SW 1271 (cell line): ENCODE measurements around the gene TNN.
"Not testable (repeated sequence)": the region's sequence is repeated elsewhere in the genome, so short reads cannot be mapped to it uniquely, and the experiment has no call there.

Experiments used
- DNase-seq, 2 experiments: peaks; one replicate each; lab custom pipeline; 2025; lab: John Stamatoyannopoulos, UW

The TNN gene

GRCh38 chr1:175070818-175071217, 3.2 kb downstream of the TNN start:
- DNase-seq: no peak

DNA sequence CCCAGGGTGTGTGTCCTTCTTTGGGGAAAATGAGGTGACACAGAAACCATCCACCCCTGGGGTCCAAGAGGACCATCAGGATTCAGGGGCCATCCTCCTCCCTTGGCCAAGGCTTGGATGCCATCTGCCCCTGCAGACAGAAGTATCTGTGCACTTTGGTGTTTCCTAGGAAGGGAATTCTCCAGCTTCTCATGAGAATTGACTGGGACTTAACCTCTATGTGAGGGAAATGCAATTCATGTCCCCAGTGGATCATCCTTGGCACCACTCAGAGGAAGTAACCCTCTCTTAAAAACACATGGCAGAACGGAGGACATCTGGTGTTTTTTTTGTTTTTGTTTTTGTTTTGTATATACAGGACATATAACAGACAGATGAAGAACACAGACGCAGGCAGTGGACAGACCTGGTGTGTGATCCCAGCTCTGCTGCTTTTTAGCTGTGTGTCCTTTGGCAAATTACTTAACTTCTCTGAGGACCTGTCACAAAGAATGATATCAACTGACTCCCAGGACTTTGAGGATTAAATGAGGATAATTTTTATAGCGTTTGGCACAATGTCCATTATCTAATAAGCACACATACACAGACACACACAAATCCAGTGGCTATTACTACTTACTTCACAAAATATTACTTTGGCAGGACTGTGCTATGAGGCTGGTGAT, 3.8 kb downstream of the TNN start:
- no peak for DNase-seq

DNA sequence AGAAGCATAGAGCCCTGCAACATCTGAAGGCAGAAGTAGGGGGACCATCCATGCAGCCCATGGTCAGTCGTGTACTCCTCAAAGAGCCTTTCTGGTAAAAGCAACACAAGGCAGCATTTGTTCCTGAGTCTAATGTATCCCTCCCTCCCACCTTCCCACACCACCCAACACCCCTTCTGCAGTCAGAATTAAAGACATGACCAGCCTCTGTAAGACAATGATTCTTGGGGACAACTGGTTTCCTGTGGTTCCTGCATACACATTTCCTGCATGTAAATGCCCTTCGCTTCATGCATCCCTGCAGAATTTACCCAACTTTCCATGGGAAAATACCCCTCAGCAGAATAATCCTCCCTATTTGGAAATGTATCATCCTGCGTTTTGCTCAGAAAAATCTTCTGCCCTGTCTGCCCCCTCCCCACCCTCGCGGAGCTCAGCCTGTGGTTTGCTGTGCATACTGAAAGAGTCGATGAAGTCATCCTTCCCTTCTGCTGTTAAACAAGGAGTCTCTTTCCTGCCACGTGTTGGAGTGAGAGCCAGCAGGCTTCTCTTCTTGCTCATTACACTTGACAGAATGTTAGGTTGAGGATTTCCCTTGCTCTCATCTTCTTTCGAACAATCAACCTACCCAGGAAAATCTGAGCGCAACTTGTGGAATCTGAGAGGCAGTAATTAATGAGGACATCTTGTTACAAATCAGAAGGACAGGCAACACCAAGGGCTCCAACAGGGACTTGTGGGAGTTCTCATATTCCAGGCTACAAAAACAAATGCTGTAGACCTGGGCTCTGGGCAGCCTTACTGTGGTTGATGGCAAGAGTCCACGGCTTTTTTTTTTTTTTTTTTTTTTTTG, 4.7 kb downstream of the TNN start:
- no peak for DNase-seq

DNA sequence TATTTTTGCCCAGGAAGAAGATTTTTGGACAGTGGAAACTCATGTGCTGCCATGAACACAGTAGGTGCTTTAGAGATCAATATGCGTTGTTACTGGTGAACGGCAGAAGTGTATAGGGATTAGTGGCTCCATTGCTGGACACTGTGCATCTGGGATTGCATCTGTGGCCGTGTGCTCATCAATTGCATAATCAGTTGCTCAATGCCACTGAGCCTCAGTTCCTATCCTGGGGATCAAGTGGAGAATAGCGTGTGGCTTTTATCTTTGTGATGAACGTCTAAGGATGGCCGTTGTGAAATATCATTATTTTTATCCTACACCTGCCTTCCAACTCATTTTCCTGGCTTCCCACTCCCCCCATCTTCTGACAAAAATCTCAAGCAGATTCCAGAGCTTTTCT, 5.4 kb downstream of the TNN start:
- DNase-seq: no peak

DNA sequence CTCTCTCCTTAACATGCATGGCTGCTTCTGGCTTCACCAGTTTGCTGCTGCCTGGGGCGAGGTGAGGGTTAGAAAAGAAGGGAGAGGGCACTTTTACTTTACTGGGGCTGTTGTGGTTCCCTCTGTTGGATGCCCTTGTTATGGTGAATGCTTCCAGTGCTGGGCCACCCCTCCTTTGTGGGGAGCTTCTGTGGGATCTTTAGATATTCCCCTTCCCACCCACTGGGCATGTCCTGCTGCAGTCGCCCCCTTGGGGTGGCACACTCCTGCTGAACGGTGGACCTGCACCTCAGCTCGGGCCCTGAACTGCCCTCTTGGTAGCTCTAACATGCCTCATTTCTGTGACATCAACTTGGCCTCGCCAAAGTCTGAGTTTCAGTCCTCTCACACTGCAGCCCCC, 6.0 kb downstream of the TNN start:
- DNase-seq: no peak

GRCh38 chr1:175075572-175076568, 8.2 kb downstream of the TNN start:
- no peak for DNase-seq

GRCh38 chr1:175077356-175078030, 9.9 kb downstream of the TNN start:
- DNase-seq: no peak

DNA sequence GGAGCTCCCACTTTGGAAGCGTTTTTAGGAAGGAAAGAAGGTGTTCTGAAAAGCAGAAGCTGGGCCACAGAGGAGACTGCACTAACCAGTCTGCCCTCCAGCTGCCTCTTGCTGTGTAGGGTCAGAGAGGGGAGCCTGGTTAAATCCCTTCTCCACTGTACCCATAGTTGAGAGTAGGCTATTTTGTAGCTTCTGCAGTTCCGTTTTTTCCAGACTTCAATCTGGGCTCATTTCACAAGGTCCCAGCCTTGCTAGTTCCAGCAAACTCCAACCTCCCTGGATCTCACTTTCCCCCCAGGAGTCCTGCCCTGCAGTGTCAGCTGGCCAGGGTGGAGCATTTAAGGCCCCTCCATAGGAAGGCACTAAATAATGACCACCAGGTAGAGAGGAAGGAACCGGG, 11.0 kb downstream of the TNN start:
- no peak for DNase-seq

DNA sequence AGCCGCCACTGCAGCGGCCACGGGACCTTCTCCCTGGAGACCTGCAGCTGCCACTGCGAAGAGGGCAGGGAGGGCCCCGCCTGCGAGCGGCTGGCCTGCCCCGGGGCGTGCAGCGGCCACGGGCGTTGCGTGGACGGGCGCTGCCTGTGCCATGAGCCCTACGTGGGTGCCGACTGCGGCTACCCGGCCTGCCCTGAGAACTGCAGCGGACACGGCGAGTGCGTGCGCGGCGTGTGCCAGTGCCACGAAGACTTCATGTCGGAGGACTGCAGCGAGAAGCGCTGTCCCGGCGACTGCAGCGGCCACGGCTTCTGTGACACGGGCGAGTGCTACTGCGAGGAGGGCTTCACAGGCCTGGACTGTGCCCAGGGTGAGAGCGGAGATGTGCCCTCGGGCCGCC, 11.7 kb downstream of the TNN start:
- no peak for DNase-seq

GRCh38 chr1:175080030-175080429, 12.4 kb downstream of the TNN start:
- DNase-seq: no peak

DNA sequence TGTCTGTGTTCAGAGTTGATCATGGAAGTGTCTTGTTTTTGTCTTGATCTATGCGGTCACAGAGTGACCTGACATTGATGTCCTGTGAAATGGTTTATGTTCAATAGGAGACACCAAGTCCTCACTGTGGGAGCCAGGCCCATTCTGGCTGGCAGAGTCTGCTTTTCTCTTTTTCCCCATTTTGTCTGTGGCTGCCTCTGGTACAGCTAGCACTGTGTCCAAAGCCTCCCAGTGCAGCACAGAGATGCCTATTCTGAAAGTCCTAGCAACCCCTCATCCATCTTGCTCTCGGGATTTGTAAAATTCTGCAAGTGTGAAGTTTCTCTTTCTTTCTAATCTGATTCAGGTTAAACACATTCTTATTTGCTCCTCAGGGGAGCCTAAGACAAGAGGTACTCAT, 14.3 kb downstream of the TNN start:
- no peak for DNase-seq

DNA sequence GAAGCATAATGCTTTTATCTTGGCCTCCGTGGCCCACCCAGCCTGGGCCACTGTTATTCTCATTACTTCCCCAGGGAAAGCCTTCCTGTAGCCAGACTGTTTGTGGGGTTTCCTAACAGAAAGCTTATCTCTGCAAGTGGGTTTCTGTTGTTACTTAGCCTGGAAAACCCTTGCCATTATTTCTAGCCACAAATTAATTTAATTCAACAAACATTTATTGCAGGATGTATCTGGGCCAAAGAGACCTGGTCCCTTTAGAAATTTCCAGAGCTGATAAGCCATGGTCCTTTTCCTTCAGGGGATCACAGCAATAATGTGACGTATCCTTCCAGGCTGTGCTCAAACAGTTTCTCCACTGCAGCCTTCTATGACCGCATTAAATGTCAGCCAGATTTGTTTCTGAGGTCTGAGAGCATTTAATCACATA, 20.9 kb downstream of the TNN start:
- DNase-seq: no peak

GRCh38 chr1:175089136-175089718, 21.6 kb downstream of the TNN start:
- no peak for DNase-seq

- DNase-seq: no peak
These were observed 23.1 kb downstream of the TNN start for GRCh38 chr1:175090780-175091179.

GRCh38 chr1:175094626-175095025, 27.0 kb downstream of the TNN start:
- DNase-seq: no peak

GRCh38 chr1:175095069-175095468, 27.4 kb downstream of the TNN start:
- no peak for DNase-seq

DNA sequence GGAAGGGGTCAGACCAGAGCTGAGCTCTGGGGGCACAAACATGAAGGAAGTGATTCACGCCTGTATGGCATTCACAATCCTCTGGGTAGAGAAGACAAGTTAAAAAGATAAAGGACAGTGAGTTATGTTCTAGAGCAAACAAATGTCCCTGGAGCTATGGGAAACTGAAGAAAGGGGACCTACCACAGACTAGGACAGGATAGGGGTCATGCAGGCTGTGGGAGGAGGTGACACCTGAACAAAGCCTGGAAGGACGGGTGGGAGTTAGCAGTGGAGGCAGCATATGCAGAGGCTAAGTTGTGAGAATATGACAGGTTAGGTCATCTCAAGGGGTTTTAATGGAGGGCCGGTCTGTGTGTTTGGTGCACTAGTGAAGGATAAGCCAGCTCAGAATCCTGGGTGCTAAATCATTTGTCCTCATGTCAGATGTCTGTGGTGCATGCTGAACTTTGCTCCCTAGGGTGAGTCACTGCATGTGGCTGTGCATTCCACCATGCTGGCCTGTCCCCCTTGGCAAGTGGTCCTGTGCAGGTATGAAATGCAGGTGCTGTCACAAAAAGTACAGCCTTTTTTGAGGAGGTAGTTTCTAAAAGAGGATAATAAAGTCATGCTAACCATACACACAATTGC, 28.5 kb downstream of the TNN start:
- no peak for DNase-seq

GRCh38 chr1:175097361-175097760, 29.7 kb downstream of the TNN start:
- DNase-seq: no peak

GRCh38 chr1:175099916-175100315, 32.3 kb downstream of the TNN start:
- no peak for DNase-seq

- not testable (repeated sequence) for DNase-seq
These were observed 34.5 kb downstream of the TNN start for GRCh38 chr1:175102166-175102565.

DNA sequence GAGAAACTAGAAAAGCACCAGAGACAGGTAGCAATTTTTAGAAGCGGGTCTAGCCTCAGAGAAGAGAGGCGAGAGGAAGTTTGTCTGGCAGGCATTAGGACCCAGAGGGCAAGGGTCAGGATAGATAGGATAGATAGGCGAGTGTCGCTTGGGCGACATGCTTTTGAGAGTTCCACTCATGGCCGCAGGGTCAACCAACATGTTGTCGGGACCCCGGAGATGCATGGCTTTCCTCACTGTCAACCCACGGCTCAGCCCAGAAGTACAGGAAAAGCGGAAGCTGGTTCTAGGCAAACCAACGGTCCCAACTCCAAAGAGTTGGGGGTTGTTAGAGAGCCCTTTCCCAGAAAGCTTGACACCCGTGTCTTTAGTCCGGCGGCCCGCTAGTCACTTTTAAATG, 38.9 kb downstream of the TNN start:
- not testable (repeated sequence) for DNase-seq
